HG02798 (cell line): Measurements from ENCODE around the gene CEP112.
A peak's percentile ranks its signal among the peaks of the same experiment; 100 is the strongest.

Source experiments
- ATAC-seq: cut with Tn5 transposase; IDR thresholded peaks from one replicate; pipeline ENCODE4 v1.9.1; 2021; ENCODE audit warnings: mild to moderate bottlenecking; ENCODE audit not compliant: unreplicated experiment, poor library complexity

The CEP112 gene

GRCh38 chr17:65674246-65675045 lies 517.5 kb downstream of the CEP112 start:
- ATAC-seq: no peak

- ATAC-seq: no peak
Measured at GRCh38 chr17:65670667-65671371, 521.1 kb downstream of the CEP112 start.

DNA sequence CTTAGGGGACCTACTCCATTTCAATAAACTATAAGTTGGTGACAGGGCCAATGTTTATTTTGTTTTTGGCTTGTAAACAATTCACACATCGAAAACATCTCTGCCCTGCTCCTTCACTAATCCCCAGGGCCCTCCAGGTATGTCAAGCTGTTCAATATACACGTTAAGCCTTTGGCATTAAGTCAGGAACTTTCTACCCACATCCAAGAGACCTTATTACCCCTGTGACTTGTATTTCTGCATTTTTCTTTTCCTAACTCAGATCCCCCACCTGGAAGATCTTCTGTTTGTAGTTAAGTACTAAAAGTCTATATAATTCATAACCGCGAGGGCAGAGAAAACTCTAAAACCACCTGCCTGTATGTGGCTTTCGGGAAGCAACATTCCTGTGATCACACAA lies 523.7 kb downstream of the CEP112 start:
- no peak for ATAC-seq

- ATAC-seq: no peak
Measured at GRCh38 chr17:65667656-65668055, 524.3 kb downstream of the CEP112 start.

GRCh38 chr17:65666876-65667321 lies 525.0 kb downstream of the CEP112 start:
- no peak for ATAC-seq

GRCh38 chr17:65665966-65666365 lies 526.0 kb downstream of the CEP112 start:
- no peak for ATAC-seq

DNA sequence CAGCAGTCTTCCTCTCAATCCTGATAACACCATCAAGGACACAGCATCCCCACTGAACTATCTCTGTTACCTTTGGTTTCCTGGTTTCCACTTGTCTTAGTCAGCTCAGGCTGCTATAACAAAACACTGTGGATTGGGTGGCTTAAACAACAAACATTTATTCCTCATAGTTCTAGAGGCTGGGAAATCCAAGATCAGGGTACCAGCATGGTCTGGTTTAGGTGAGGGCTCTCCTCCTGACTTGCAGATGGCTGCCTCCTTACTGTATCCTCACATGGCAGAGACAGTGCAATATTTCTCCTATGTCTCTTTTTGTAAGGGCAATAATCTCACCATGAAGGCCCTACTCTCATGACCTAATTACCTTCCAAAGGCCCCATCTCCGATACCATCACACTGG lies 527.2 kb downstream of the CEP112 start:
- ATAC-seq: no peak

DNA sequence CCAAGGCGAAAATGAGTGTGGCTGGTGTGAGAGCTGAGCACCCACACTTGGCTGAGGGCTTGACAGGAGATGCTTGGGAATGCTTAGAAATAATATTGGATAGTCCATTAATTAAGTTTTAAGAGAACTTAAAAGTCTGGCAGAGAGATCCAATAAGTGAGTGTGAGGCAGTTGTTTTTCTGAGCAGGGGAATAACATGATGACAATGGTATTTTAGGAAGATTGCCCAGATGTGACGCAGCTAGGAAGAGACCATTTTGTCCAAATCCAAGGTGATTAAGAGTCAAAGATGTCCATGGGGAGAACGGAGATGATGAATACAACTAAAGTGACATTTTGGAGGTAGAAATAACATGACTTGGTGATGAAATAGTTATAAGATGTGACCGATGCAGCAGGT lies 527.7 kb downstream of the CEP112 start:
- no peak for ATAC-seq

GRCh38 chr17:65662196-65662595 lies 529.7 kb downstream of the CEP112 start:
- ATAC-seq: no peak

DNA sequence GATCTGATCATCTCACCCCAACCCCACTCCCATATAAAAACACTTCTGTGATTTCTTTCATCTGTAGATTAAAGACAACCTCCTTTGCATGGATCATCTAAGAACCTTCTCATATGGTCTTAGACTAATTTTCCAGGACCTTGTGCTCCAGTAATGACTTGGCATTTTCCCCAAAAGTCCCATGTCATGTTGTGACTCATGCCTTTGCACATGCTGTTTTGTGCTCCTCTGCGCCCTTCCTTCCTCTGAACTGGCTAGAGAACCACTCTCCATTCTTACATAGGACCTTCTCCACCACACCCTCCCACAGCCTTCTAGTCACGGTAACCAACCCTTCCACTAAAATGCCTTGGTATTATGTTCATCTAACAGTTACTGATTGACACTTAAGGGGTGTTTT lies 531.0 kb downstream of the CEP112 start:
- ATAC-seq: no peak

GRCh38 chr17:65660078-65660477 lies 531.9 kb downstream of the CEP112 start:
- no peak for ATAC-seq

DNA sequence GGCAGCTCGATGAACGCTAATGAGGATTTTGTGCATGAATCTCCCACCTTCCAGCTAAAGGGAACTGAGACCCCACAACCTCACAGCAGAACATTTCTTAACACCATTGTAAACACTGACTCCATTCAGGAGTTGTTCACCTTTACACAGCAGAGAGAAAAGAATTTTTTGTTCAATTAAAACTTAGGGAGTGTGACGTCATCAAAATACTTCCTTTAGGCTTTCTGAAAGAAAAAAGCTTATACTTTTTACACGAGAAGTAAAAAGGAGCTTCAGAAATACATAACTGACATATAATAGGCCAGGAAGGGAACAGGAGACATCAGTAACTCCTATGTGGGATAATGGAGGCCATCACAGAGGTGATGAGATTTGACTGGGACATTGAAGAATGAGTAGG lies 532.4 kb downstream of the CEP112 start:
- ATAC-seq: no peak

- no peak for ATAC-seq
Measured at GRCh38 chr17:65657251-65657828, 534.6 kb downstream of the CEP112 start.

DNA sequence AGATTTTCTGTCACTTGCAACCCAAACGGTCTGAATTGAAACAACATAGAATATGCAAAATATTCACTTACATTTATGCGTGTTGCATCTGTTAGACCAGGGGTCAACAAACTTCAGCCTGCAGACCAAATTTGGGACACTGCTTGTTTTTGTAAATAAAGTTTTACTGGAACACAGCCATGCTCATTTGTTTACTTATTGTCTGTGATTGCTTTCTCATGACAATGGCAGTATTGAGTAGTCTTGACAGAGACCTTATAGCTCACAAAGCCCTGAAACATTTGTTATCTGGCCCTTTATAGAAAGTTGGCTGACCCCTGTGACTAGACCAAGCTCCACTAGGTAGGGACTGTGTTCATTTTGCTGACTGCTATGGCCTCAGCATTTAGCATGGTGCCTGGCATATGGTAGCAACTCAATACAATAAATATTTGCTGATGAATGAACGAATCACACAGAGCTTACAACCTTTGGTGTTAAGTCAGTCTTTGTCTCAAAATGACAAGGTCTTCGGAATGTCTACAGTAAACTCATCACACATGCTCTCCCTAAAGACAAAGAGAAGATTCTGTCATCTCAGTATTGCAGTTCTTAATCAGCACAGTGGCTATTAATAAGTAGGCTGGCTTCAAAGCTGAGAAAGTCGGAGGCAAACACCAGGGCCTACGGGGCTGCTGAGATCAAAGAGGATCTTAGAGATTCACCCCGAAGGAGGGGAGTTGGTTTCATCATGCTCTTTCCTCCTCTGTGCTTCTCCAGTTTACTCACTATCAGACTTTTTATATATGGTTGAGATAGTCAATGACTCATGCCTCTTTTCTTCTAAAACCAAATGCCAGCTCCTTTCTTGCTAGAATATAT lies 535.3 kb downstream of the CEP112 start:
- peak; percentile 70 for ATAC-seq

DNA sequence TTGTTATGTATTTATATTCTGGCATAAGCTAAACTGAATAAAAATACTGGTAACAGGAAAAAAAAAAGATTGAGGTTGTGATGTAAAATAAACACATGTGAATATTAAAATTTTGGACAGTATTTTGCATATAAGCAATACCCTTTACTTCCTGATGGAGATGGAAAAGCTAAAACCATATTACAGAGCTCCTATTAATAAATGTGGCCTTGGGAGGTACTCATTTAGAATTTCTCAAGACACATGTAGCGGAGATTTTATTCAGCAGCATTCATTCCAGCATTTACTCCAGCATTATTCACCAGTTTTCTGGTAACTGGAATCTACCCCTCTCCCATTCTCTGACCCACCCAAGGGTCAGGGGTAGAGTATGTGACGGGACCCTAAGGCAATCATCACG lies 536.2 kb downstream of the CEP112 start:
- ATAC-seq: no peak

- no peak for ATAC-seq
Measured at GRCh38 chr17:65644545-65644944, 547.4 kb downstream of the CEP112 start.

DNA sequence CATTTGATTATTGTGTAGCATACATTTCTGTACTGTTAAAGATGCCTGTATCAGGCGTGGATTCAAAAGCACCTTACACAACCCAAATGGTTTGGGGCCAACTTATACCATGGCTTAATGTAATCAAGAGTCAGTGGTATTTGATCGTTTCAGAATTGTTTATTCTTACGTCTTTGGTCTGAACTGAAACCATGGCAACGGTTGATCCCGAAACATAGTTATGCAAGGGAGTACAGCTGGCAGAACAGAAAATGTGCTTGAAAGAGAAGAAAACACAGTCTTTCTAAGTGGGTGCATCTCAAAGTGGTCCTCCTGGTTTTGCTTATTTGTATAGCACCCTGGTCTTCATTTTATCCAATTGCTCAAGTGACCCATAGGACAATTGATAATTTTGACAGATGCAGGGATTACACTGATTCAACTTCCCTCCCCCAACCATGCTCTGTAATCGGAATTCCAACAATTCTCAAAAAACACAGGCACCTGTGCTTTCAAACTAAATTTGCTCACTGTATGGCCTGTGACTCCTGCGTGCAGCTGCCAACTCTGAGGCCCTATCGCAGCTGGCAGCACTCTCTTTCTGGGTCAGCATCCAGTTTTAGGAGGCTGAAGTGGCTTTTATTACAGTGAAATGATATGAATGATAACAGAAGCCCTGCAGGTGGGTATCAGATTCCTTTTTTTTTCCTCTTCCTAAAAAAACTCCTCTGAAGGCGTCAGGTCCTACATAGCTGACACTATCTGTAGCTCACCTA lies 553.5 kb downstream of the CEP112 start:
- no peak for ATAC-seq

DNA sequence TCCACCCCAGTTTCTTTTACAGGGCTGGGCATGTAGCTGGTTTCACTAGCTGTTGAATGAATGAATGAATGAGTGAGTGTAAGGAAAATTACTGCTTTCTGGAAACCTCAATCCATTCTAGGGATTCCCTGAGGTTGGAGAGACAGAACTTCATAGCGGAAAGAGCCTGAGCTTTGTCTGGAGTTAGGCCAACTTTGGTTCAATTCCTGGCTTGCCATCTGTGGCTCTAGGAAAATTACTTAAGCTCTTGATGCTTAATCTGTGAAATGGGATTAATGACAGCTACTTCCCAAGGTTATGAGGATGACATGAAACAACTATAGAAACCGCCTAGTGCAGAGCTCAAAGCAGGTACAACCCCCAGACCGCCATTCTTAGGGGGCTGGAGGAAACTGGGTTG lies 554.1 kb downstream of the CEP112 start:
- no peak for ATAC-seq

DNA sequence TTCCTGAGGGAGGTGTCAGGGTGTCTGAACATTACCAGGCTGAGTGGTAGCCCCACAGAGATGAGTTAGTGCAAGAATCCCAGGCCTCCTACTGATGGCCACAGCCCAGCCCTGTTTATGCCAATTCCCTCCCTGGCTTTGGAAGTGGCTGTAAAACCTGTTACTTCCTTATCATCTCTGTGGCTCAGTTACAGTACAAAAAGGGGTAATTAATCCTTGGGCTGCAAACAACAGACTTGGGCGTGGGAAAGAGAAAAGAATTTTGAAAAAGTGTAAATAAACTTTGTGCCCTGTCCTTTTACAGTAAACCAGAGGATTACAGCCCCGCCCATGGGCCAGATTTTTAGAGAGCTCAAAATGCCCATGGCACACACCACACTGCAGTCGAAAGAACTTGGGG lies 557.4 kb downstream of the CEP112 start:
- no peak for ATAC-seq

DNA sequence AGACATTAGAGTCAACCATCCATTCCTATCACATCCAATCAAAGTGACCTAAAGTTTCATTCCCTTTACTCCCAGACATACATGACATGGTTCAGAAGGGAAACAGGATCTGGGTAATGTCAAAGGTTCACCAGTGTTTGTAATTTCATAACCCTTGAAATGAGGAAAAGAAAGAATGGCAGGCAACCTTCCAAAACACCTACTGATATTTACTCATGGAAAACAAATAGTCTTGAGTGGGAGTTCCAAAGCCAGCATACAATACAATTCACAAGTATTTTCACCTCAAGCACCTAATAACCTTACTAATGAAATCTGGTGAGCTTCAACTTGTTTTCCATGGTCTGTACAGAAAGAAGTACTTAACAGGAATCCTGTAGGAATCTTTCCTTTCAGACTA lies 557.9 kb downstream of the CEP112 start:
- no peak for ATAC-seq
